HG03354 (cell line): Measurements from ENCODE around the gene SLC23A1.

Source experiments
- ATAC-seq: cut with Tn5 transposase; IDR thresholded peaks from one replicate; pipeline ENCODE4 v1.9.1; 2021; ENCODE audit warnings: mild to moderate bottlenecking; ENCODE audit not compliant: unreplicated experiment, poor library complexity, severe bottlenecking

SLC23A1 gene

GRCh38 chr5:139383275-139383992, at the start of gene SLC23A1:
Gene SLC23A1 (minus strand): TSS chr5:139383297. CDS start chr5:139383253, 44 bp downstream.
- ATAC-seq, result no peak

- no peak for ATAC-seq
Measured at GRCh38 chr5:139431706-139432105, 48.6 kb upstream of the SLC23A1 start.

GRCh38 chr5:139430015-139430414, 46.9 kb upstream of the SLC23A1 start:
- ATAC-seq, result no peak

- ATAC-seq, result no peak
Measured at GRCh38 chr5:139426203-139426885, 43.2 kb upstream of the SLC23A1 start.

GRCh38 chr5:139425497-139425896, 42.4 kb upstream of the SLC23A1 start:
- ATAC-seq, result no peak

GRCh38 chr5:139422307-139422893, 39.3 kb upstream of the SLC23A1 start:
- ATAC-seq, result peak; percentile 75

- ATAC-seq, result no peak
Measured at GRCh38 chr5:139419226-139420192, 36.4 kb upstream of the SLC23A1 start.

- no peak for ATAC-seq
Measured at GRCh38 chr5:139418793-139419192, 35.7 kb upstream of the SLC23A1 start.

- ATAC-seq, result no peak
Measured at GRCh38 chr5:139417214-139417613, 34.1 kb upstream of the SLC23A1 start.

- ATAC-seq, result no peak
Measured at GRCh38 chr5:139416651-139417050, 33.6 kb upstream of the SLC23A1 start.

GRCh38 chr5:139415869-139416268, 32.8 kb upstream of the SLC23A1 start:
- no peak for ATAC-seq

- no peak for ATAC-seq
Measured at GRCh38 chr5:139415221-139415861, 32.2 kb upstream of the SLC23A1 start.

- ATAC-seq, result no peak
Measured at GRCh38 chr5:139414581-139415130, 31.6 kb upstream of the SLC23A1 start.

GRCh38 chr5:139413963-139414362, 30.9 kb upstream of the SLC23A1 start:
- no peak for ATAC-seq

GRCh38 chr5:139413153-139413552, 30.1 kb upstream of the SLC23A1 start:
- ATAC-seq, result no peak

- ATAC-seq, result no peak
Measured at GRCh38 chr5:139410993-139411828, 28.1 kb upstream of the SLC23A1 start.

- ATAC-seq, result no peak
Measured at GRCh38 chr5:139410121-139410992, 27.3 kb upstream of the SLC23A1 start.
